Activated B cell treated with CpG ODN at 0.5 μM for 24 hours (primary cell): ENCODE measurements around the gene PDE1A. TPM values are rescaled to one million over a fixed set of nuclear protein-coding genes. Genes with fewer than 3 reads are reported as not detected.

Experiments
- ATAC-seq: fragments of 200-7000 bp; cut with Tn5 transposase; one replicate; pipeline ENCODE4 v1.10.0; 2021; ENCODE audit warnings: low read depth, mild to moderate bottlenecking, moderate library complexity
- CTCF ChIA-PET: fragments of 350-600 bp; sonication (Branson Sonifier 250); formaldehyde crosslinking; loops from one replicate; lab custom pipeline; 2021; ENCODE audit warnings: antibody characterized with exemption; lab: Charles Lee
- POLR2A ChIA-PET: fragments of 350-600 bp; sonication (Branson Sonifier 250); formaldehyde crosslinking; loops from one replicate; lab custom pipeline; 2021; ENCODE audit warnings: antibody characterized with exemption; lab: Charles Lee
- DNase-seq: peaks from one replicate; pipeline ENCODE4 v3.0.0; 2022
- H3K27ac Mint-ChIP-seq: one replicate; pipeline ENCODE4 v1.8.0; 2020; ENCODE audit warnings: mixed read lengths
- H3K27me3 Mint-ChIP-seq: one replicate; pipeline ENCODE4 v1.8.0; 2021; ENCODE audit warnings: mixed read lengths
- H3K36me3 Mint-ChIP-seq: one replicate; pipeline ENCODE4 v1.8.0; 2021; ENCODE audit warnings: low read depth, mixed read lengths
- H3K4me1 Mint-ChIP-seq: one replicate; pipeline ENCODE4 v1.8.0; 2021; ENCODE audit warnings: mixed read lengths
- H3K4me3 Mint-ChIP-seq: one replicate; pipeline ENCODE4 v1.8.0; 2020; ENCODE audit warnings: mild to moderate bottlenecking, mixed read lengths
- H3K9me3 Mint-ChIP-seq: one replicate; pipeline ENCODE4 v1.8.0; 2020; ENCODE audit warnings: mixed read lengths
- intact Hi-C: fragments of 100-400 bp; cut with micrococcal nuclease; formaldehyde crosslinking; loops from one replicate; pipeline ENCODE4 v1.15.1; 2024
- total RNA-seq: library from RNA; stranded (reverse); gene quantifications from 2 replicates; pipeline ENCODE4 v1.2.3, GENCODE V29; 2022
- TF ChIP-seq, protein P1 (sequence below): fragments of 200-600 bp; IDR thresholded peaks from one replicate; pipeline ENCODE4 v1.8.0; 2022; ENCODE audit warnings: antibody characterized with exemption, mild to moderate bottlenecking

PDE1A gene
- total RNA-seq, 1 donor from 2014 or later = not detected

DNA sequence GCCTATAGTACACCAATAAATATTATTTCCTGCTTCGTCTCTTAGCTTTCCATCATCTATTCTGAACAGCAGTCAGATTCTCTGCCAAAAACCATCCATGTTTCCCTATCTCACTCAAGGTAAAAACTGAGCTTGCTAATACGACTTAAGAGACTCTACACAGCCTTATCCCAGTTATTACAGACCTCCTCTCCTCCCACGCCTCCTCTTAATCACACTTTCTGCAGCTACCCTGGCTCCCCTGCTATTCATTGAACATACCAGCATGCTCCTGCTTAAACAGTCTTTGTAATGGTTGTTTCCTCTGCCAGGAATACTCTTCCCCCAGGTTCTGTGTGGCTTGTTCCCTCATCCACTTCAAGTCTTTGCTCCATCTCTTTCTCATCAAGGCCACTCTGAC is 81.5 kb downstream of the PDE1A start:
- Mint-ChIP-seq H3K36me3 (no peaks in the 10 kb centered on the region), H3K9me3 (no peaks in the 10 kb centered on the region), H3K4me3 (no peak overlapping the region), H3K27ac (no peak overlapping the region), H3K27me3 (no peaks in the 10 kb centered on the region), H3K4me1 (no peaks in the 10 kb centered on the region)
- intact Hi-C loops = no loop called here
- POLR2A ChIA-PET = no interaction called here
- DNase-seq (no peak), ATAC-seq (no peak)
- TF ChIP-seq, protein P1, sequence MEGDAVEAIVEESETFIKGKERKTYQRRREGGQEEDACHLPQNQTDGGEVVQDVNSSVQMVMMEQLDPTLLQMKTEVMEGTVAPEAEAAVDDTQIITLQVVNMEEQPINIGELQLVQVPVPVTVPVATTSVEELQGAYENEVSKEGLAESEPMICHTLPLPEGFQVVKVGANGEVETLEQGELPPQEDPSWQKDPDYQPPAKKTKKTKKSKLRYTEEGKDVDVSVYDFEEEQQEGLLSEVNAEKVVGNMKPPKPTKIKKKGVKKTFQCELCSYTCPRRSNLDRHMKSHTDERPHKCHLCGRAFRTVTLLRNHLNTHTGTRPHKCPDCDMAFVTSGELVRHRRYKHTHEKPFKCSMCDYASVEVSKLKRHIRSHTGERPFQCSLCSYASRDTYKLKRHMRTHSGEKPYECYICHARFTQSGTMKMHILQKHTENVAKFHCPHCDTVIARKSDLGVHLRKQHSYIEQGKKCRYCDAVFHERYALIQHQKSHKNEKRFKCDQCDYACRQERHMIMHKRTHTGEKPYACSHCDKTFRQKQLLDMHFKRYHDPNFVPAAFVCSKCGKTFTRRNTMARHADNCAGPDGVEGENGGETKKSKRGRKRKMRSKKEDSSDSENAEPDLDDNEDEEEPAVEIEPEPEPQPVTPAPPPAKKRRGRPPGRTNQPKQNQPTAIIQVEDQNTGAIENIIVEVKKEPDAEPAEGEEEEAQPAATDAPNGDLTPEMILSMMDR = no peak
- CTCF ChIA-PET = no interaction called here

DNA sequence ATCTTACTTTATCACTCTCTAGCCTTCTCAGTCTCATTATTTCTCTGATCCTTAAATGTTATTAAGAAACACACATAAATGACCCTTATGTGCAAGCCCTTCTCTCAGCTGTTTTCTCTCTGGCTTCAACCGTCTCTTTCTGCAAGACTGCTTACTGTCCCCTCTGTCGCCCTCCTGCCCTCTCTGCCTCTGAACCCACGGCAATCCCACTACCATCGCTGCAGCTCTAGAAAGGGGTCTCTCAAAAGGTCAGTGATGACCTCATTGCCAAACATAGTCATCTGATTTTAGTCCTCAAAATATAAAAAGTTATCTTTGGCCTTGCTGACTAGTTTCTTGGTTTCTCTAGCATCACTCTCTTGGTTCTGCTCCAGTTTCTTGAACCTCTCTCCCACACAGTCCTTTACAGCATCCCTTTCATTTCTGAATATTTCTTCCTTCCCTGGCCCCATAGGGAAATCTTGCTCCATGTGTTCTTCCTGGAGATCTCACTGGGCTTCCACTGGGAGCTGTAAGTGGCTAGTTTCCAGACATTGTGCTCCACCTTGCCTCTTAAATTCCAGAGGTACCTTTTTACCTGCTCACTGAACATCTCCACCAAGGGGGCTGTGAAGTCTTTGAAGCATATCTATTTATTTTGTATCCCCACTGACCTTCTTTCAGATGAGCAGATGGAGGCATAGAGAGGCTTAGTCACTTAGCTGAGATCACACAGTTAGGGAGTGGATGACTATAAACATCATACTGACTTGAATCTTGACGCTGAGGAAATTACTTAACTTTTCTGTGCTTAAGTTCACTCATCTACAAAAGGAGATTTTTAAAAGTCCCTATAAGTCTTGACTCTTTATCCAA is 96.2 kb downstream of the PDE1A start:
- ChIA-PET CTCF (no interaction called here), POLR2A (no interaction called here)
- no peak for ATAC-seq
- H3K9me3 Mint-ChIP-seq = peaks cover 5% of the 10 kb centered on the region
- DNase-seq = no peak
- no peaks in the 10 kb centered on the region for H3K27me3 Mint-ChIP-seq
- no peak overlapping the region for H3K4me3 Mint-ChIP-seq
- intact Hi-C loops = no loop called here
- no peak overlapping the region for H3K27ac Mint-ChIP-seq
- TF ChIP-seq, protein P1 = no peak
- H3K36me3 Mint-ChIP-seq = no peaks in the 10 kb centered on the region
- no peaks in the 10 kb centered on the region for H3K4me1 Mint-ChIP-seq

DNA sequence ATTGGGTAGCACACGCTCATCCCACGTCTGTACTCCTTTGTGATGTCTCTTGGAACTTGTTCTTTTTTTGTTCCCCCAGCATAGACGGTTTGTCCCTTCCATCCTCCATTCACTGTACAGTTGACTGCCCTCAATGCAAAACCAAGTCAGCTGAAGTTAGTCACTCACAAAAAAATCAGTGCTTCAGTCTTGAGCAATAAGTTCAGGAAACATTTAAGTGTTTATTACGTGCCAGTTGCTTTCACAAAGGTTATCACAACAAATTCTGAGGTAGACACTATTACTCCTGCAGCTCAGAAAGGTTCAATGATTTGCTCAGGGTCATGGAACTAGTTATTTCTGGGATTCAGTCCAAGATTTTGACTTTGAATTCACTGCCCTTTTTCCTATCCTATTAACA is 102.2 kb downstream of the PDE1A start:
- H3K9me3 Mint-ChIP-seq = peaks cover 2% of the 10 kb centered on the region
- H3K27ac Mint-ChIP-seq = no peak overlapping the region
- no peak overlapping the region for H3K4me3 Mint-ChIP-seq
- ChIA-PET CTCF (no interaction called here), POLR2A (no interaction called here)
- H3K4me1 Mint-ChIP-seq = no peaks in the 10 kb centered on the region
- no peak for DNase-seq
- intact Hi-C loops = no loop called here
- TF ChIP-seq, protein P1 = no peak
- ATAC-seq = no peak
- H3K27me3 Mint-ChIP-seq = no peaks in the 10 kb centered on the region
- no peaks in the 10 kb centered on the region for H3K36me3 Mint-ChIP-seq

DNA sequence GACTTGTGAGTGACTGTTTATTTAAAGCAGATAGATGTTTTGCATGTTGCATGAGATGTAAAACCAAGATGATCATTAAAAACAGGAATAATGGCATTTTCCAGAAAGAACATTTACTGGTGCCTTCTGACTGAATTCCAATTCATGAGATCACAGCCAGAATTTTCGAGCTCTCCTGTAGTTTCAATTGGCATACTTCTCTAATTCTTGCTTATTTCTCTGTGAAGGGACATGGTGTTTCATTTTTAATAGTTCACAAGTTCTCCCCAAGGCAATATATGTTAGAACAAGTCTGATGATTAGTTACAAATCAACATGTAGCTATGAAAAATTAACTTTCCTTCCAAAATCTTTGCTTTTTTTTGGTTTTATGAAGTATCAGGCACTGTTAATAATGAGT is 105.7 kb downstream of the PDE1A start:
- Mint-ChIP-seq H3K4me1 (no peaks in the 10 kb centered on the region), H3K36me3 (no peaks in the 10 kb centered on the region)
- POLR2A ChIA-PET = no interaction called here

More for the DNA sequence above, 105.7 kb downstream of the PDE1A start:
- Mint-ChIP-seq H3K9me3 (peaks cover 2% of the 10 kb centered on the region), H3K27me3 (no peaks in the 10 kb centered on the region), H3K27ac (no peak overlapping the region), H3K4me3 (no peak overlapping the region)
- intact Hi-C loops = no loop called here
- DNase-seq (no peak), ATAC-seq (no peak)
- CTCF ChIA-PET = no interaction called here
- TF ChIP-seq, protein P1 = no peak
